Hematopoietic multipotent progenitor cell treated with erythropoietin and hydrocortisone succinate and interleukin-3 and kit ligand, for 17 days (in vitro differentiated cells): ENCODE data around the gene GRK2.
A peak's percentile ranks its signal among the peaks of the same experiment; 100 is the strongest.

Experiments used
- DNase-seq: peaks from one replicate; pipeline ENCODE4 v3.0.0-alpha.2; 2015; ENCODE audit warnings: low spot score

Gene GRK2

GRCh38 chr11:67270256-67271204 lies 4.3 kb downstream of the GRK2 start:
- DNase-seq: no peak

GRCh38 chr11:67271205-67271540 lies 4.9 kb downstream of the GRK2 start:
- DNase-seq: no peak

- DNase-seq: no peak
These were observed 5.4 kb downstream of the GRK2 start for GRCh38 chr11:67271541-67272284.

- no peak for DNase-seq
These were observed 6.3 kb downstream of the GRK2 start for GRCh38 chr11:67272327-67273259.

GRCh38 chr11:67273260-67273990 lies 7.2 kb downstream of the GRK2 start:
- DNase-seq: no peak

- no peak for DNase-seq
These were observed 8.7 kb downstream of the GRK2 start for GRCh38 chr11:67274768-67275605.

GRCh38 chr11:67275606-67276409 lies 9.5 kb downstream of the GRK2 start:
- no peak for DNase-seq

GRCh38 chr11:67276781-67277230 lies 10.5 kb downstream of the GRK2 start:
- DNase-seq: peak; percentile 34

- DNase-seq: peak; percentile 55
These were observed 11.1 kb downstream of the GRK2 start for GRCh38 chr11:67277231-67277961.

GRCh38 chr11:67278135-67278938 lies 12.1 kb downstream of the GRK2 start:
- DNase-seq: no peak

GRCh38 chr11:67278939-67279588 lies 12.8 kb downstream of the GRK2 start:
- no peak for DNase-seq

GRCh38 chr11:67279589-67280340 lies 13.5 kb downstream of the GRK2 start:
- no peak for DNase-seq

- no peak for DNase-seq
These were observed 14.1 kb downstream of the GRK2 start for GRCh38 chr11:67280341-67280787.

GRCh38 chr11:67280788-67281551 lies 14.7 kb downstream of the GRK2 start:
- DNase-seq: no peak

- no peak for DNase-seq
These were observed 15.4 kb downstream of the GRK2 start for GRCh38 chr11:67281552-67282150.
